GM12865 (cell line): ENCODE results near the gene SMPD3.

ENCODE experiments used
- DNase-seq: peaks from one replicate; pipeline ENCODE4 v3.0.0; 2010; ENCODE audit warnings: low read depth
- H3K4me3 ChIP-seq: 2 replicates; pipeline ENCODE4 v1.5.1; 2011; ENCODE audit warnings: mild to moderate bottlenecking, low read depth, low read length, control low read depth
- TF ChIP-seq, protein P1 (sequence below): IDR thresholded peaks from 2 replicates; pipeline ENCODE4 v1.5.1; 2011; ENCODE audit warnings: low read length, control low read depth, low read depth, inconsistent platforms; ENCODE audit not compliant: insufficient read depth; ENCODE audit errors: missing control alignments

Gene SMPD3

DNA sequence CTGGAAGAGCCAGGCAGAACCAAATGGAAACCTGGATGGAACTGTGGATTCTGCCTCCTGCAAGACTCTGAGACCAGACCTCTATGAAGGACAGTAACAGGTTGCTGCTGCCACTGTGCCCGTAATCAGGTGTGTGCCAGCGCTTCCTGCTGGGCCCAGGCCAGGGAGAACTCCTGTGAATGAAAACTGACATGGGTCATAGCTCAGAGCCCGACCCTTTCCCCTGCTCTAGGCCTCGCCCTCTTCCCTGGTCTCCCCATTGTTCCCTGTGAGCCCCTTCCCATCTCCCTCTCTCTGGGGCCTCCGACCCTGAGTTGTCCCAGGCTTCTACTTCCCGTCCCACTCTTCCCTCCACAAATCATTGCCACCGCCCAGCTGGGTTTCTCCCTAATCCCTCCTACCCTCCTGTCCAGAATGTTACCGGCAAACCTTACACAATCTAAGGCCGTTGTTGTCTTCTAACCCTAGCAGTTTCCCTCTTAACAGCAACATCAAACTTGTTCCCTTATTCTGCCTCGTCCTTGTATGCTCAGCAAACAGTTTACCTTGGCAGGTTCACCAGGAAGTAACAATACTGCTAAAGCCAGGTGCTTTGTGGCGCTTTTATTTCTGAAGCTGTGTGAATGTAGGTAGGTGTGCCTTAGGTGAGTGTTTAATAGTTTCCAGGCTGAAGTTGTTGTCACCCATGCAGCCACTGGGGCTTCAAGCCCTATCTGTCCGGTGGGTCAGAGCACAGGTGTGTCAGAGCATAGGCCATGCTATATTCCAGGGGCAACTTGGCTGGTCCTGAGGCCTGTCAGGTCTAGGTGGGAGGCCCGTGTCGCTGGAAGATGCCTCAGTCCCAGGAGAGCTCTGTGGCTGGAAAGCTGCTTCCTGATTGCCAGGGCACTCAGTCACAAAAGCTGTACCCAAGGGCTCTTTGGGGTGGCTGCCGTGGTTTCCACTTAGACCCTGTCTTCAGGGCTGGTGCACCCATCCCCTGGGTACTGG lies 32.0 kb downstream of the SMPD3 start:
- no peak for DNase-seq
- no peak overlapping the region for H3K4me3 ChIP-seq
- TF ChIP-seq, protein P1, sequence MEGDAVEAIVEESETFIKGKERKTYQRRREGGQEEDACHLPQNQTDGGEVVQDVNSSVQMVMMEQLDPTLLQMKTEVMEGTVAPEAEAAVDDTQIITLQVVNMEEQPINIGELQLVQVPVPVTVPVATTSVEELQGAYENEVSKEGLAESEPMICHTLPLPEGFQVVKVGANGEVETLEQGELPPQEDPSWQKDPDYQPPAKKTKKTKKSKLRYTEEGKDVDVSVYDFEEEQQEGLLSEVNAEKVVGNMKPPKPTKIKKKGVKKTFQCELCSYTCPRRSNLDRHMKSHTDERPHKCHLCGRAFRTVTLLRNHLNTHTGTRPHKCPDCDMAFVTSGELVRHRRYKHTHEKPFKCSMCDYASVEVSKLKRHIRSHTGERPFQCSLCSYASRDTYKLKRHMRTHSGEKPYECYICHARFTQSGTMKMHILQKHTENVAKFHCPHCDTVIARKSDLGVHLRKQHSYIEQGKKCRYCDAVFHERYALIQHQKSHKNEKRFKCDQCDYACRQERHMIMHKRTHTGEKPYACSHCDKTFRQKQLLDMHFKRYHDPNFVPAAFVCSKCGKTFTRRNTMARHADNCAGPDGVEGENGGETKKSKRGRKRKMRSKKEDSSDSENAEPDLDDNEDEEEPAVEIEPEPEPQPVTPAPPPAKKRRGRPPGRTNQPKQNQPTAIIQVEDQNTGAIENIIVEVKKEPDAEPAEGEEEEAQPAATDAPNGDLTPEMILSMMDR, result no peak

DNA sequence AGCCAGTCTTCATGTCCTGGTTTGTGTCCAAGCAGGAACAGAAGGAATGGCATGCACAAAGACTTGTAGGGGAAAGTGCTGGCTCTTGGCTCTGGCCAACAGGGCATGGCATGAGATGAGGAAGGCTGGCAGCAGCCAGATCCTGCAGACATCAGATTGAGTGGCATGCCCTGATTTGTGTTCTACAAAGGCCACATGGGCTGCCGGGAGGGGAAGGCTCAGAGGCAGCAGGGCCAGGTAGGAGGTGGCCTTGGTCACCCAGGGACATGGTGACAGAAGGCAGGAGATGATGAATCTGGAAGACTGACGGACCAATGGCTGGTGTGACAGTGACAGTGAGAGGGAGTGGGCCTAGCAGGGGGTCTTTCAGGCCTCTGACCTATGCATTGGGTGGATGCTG lies 33.7 kb downstream of the SMPD3 start:
- TF ChIP-seq, protein P1, result no peak
- H3K4me3 ChIP-seq, result no peak overlapping the region
- DNase-seq, result no peak

DNA sequence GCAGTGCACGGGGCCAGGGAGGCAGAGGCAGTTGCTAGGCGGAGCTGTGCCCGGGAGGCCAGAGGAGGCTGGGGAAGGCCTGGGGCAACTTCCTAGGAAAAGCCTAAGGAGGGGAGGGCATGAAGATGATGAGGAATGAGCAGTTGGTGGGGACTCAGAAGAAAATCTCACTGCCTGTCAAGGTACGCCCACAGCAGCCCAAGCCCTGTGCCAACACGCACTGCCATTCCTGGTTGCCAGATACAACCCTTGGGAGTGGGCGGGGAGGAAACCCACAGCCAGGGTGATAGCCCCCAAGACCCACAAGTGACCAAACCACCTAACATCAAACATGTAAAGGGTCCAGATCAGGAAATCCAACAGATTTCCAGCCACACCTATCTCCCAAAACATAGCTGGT lies 36.2 kb downstream of the SMPD3 start:
- no peak for DNase-seq
- no peak overlapping the region for H3K4me3 ChIP-seq
- TF ChIP-seq, protein P1, result no peak

DNA sequence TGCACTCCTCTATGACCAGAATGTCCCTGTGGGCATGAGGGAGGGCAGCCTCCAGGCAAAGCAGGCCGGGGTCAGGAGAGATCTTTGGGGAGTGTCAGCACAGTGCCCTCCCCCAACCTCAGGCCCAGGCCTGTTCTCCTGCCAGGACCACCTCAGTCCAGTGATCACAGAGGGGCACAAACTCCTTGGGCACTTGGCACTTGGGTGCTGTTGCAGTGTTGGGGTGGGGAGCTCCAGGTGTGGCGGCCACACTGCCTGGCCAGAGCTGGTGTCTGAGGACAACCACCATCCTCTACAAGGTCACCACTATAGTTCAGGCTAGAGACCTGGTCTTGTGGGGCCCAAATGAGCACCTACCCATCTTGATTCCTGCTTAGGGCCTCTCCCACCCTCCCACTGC lies 37.2 kb downstream of the SMPD3 start:
- DNase-seq, result no peak
- TF ChIP-seq, protein P1, result no peak
- no peak overlapping the region for H3K4me3 ChIP-seq

DNA sequence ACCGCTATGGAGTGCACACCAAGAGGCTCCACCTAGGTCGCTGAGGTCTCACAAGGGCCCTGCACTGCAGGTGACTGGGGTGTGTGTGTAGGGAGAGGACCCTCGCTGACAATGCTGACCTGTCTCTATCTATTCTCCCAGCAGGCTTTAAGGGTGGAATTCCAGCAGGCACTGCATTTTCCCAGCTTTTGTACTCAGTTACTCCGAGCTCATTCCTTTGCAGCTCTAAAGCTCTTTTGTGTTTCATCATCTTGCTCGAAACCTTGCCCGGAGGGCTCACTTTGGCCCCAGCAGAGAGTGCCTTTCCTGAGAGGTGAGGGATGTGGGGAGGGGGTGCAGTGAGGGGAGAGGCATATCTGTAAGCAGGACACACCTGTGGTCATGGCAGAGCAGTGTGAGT lies 39.3 kb downstream of the SMPD3 start:
- TF ChIP-seq, protein P1, result no peak
- no peak overlapping the region for H3K4me3 ChIP-seq
- DNase-seq, result no peak

DNA sequence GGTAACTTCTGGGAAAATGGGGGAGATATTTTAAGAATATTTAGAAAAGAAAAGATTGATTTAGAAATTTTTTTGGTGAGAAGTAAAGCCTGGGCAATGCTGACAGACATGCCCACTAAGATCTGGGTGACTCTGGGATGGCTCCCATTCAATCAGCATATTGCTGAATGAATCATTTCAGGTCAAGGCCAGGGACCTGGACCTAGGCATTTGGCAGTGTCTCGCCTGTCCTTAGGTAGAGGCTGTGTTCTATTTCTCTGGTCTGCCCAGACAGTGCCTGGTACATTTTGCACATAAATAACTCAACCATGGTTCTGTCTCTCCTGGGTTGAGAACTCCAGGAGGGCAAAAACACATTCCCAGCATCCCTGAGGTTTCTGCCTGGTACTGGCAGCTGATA lies 39.9 kb downstream of the SMPD3 start:
- TF ChIP-seq, protein P1, result no peak
- DNase-seq, result no peak
- H3K4me3 ChIP-seq, result no peak overlapping the region
